Skeletal muscle satellite cell (primary cell): ENCODE data around the gene TMEM218.

ENCODE experiments used
- H3K27me3 ChIP-seq: 2 replicates; pipeline ENCODE4 v1.7.0; 2013; ENCODE audit warnings: low read length; ENCODE audit not compliant: control insufficient read depth, insufficient read depth
- H3K36me3 ChIP-seq: 2 replicates; pipeline ENCODE4 v1.7.0; 2013; ENCODE audit warnings: mild to moderate bottlenecking, control low read depth, low read length; ENCODE audit not compliant: insufficient read depth
- H3K4me1 ChIP-seq: 2 replicates; pipeline ENCODE4 v1.7.0; 2013; ENCODE audit warnings: low read length; ENCODE audit not compliant: control insufficient read depth, insufficient read depth
- H3K4me2 ChIP-seq: 2 replicates; pipeline ENCODE4 v1.7.0; 2013; ENCODE audit warnings: mild to moderate bottlenecking, low read length
- H3K4me3 ChIP-seq: 2 replicates; pipeline ENCODE4 v1.7.0; 2013; ENCODE audit warnings: low read length
- H3K9ac ChIP-seq: 2 replicates; pipeline ENCODE4 v1.7.0; 2013; ENCODE audit warnings: mild to moderate bottlenecking, low read depth, low read length, moderate library complexity
- H3K9me3 ChIP-seq: replicated peaks from 2 replicates; pipeline ENCODE4 v1.7.0; 2013; ENCODE audit warnings: mild to moderate bottlenecking, control low read depth, low read length

Gene TMEM218

DNA sequence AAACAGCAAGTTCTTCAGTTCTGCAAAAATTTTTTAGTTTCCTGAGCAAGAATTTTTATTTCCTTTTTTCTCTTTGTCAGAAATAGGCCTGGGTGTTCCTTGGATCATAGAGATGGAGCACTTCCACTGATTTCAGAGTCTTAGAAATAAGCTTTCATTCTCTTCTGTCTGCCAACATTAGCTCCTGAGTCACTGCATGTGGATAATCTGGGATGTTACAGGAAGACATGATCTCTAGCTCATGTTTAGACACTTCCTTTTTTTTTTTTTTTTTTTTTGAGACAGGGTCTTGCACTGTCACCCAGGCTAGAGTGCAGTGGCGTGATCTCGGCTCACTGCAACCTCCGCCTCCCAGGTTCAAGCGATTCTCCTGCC lies 13.2 kb upstream of the TMEM218 start:
- no peaks in the 10 kb centered on the region for H3K36me3 ChIP-seq
- H3K9me3 ChIP-seq: no peaks in the 10 kb centered on the region
- peak overlapping the region; percentile 74 for H3K4me2 ChIP-seq
- no peaks in the 10 kb centered on the region for H3K27me3 ChIP-seq
- no peak overlapping the region for H3K9ac ChIP-seq
- peak overlapping the region; percentile 7 for H3K4me3 ChIP-seq
- peaks cover 21% of the 10 kb centered on the region for H3K4me1 ChIP-seq

DNA sequence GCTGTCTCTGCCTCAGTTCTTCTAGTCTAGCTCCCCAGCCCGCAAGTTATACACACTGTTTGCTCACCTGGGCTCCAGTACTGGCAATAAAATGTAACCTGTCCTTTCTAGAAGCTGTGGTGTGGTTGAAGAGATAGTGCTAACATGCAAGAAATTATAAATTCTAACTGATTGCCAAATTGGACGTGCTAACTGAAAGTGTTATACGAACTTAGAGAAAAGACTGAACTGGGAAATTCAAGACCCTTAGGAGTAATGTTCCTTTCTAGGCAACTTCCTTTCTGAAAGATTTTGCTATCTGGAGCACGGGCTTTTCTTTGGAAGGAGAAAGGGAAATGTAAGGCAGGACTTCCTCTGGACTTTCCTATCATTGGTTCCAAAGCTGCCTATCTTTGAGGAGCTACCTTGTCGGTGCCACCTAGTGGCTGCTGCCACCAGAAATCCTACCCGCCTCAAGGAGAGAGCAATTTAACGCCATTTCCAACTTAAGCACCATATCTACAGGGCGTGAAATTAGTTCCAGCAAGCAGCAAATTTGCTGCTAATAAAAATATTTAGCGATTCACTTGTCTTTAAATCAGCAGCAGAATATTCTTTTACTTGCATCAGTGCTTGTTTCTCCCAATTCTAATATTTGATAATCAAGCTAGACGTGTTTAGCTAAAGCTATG lies 12.7 kb upstream of the TMEM218 start:
- Histone ChIP-seq H3K36me3 (no peaks in the 10 kb centered on the region), H3K9ac (peak overlapping the region; percentile 37), H3K27me3 (no peaks in the 10 kb centered on the region), H3K4me3 (peak overlapping the region; percentile 59), H3K4me2 (peak overlapping the region; percentile 74), H3K9me3 (no peaks in the 10 kb centered on the region), H3K4me1 (peaks cover 17% of the 10 kb centered on the region)

- Histone ChIP-seq H3K27me3 (no peaks in the 10 kb centered on the region), H3K4me2 (peak overlapping the region; percentile 74), H3K4me3 (peak overlapping the region; percentile 59), H3K36me3 (no peaks in the 10 kb centered on the region), H3K4me1 (peaks cover 12% of the 10 kb centered on the region), H3K9ac (peak overlapping the region; percentile 37), H3K9me3 (no peaks in the 10 kb centered on the region)
These were observed 11.9 kb upstream of the TMEM218 start for GRCh38 chr11:125123194-125123946.

DNA sequence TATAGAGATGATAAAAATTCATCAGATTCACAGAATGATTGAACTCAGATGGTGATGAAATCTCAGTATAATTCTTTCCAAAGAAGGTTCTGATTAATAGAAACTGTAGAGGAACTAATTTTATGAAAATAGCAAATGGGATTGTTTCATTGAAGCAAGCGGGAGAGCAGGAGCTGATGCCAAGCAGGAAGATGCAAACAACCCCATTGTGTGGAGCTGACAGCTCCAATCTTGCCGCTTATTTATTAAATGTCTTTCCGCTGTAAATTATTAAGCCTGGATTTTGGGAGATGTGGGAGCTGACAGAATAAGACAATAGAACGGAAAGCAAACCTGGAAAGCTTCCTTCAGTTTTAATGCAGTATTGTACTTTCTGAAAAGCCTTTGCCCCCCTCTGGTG lies 6.0 kb upstream of the TMEM218 start:
- H3K9ac ChIP-seq: no peak overlapping the region
- H3K9me3 ChIP-seq: no peaks in the 10 kb centered on the region
- H3K4me2 ChIP-seq: no peak overlapping the region
- H3K4me1 ChIP-seq: no peaks in the 10 kb centered on the region
- no peaks in the 10 kb centered on the region for H3K27me3 ChIP-seq
- no peak overlapping the region for H3K4me3 ChIP-seq
- H3K36me3 ChIP-seq: no peaks in the 10 kb centered on the region

GRCh38 chr11:125114518-125114917 lies 3.1 kb upstream of the TMEM218 start:
- no peak overlapping the region for H3K9ac ChIP-seq
- no peaks in the 10 kb centered on the region for H3K27me3 ChIP-seq
- no peaks in the 10 kb centered on the region for H3K9me3 ChIP-seq

GRCh38 chr11:125112208-125112604 lies 780 bp upstream of the TMEM218 start:
- no peaks in the 10 kb centered on the region for H3K36me3 ChIP-seq
- peak overlapping the region; percentile 84 for H3K4me2 ChIP-seq
- no peaks in the 10 kb centered on the region for H3K9me3 ChIP-seq
- H3K27me3 ChIP-seq: no peaks in the 10 kb centered on the region
- H3K4me1 ChIP-seq: peaks cover 12% of the 10 kb centered on the region
- peak overlapping the region; percentile 48 for H3K9ac ChIP-seq
- peak overlapping the region; percentile 69 for H3K4me3 ChIP-seq

More at GRCh38 chr11:125114518-125114917, 3.1 kb upstream of the TMEM218 start:
- Histone ChIP-seq H3K4me2 (no peak overlapping the region), H3K4me1 (peaks cover 12% of the 10 kb centered on the region), H3K36me3 (no peaks in the 10 kb centered on the region), H3K4me3 (no peak overlapping the region)

- H3K4me3 ChIP-seq: peak overlapping the region; percentile 84
- H3K4me1 ChIP-seq: peaks cover 12% of the 10 kb centered on the region
- no peaks in the 10 kb centered on the region for H3K36me3 ChIP-seq
- peak overlapping the region; percentile 86 for H3K4me2 ChIP-seq
- H3K27me3 ChIP-seq: no peaks in the 10 kb centered on the region
- no peaks in the 10 kb centered on the region for H3K9me3 ChIP-seq
- H3K9ac ChIP-seq: peak overlapping the region; percentile 85
These were observed 454 bp downstream of the TMEM218 start for GRCh38 chr11:125111001-125111342.

- Histone ChIP-seq H3K9me3 (no peaks in the 10 kb centered on the region), H3K27me3 (no peaks in the 10 kb centered on the region), H3K4me3 (peak overlapping the region; percentile 84), H3K4me2 (peak overlapping the region; percentile 86), H3K4me1 (peaks cover 12% of the 10 kb centered on the region), H3K36me3 (no peaks in the 10 kb centered on the region), H3K9ac (peak overlapping the region; percentile 85)
These were observed 920 bp downstream of the TMEM218 start for GRCh38 chr11:125110506-125110905.

DNA sequence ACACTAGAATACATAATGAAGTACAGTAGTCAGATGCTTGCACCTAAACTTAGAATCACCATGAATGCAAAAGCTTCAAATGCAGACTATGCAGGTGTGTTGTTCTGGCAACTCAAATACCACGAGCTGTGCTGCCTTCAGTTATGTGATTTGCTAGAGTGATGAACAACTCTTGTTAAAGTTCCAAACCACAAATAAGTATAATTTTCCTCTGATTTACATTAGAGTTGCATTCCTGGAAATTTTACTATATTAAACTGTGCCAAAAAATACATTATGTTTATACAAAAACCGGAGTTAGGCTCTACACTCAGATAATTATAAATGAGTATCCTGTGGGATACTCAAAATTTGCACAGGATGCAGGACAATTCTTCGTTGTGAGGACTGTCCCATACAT lies 3.0 kb downstream of the TMEM218 start:
- Histone ChIP-seq H3K4me1 (peaks cover 12% of the 10 kb centered on the region), H3K36me3 (no peaks in the 10 kb centered on the region), H3K4me3 (no peak overlapping the region), H3K27me3 (no peaks in the 10 kb centered on the region), H3K9ac (no peak overlapping the region), H3K9me3 (no peaks in the 10 kb centered on the region), H3K4me2 (no peak overlapping the region)

DNA sequence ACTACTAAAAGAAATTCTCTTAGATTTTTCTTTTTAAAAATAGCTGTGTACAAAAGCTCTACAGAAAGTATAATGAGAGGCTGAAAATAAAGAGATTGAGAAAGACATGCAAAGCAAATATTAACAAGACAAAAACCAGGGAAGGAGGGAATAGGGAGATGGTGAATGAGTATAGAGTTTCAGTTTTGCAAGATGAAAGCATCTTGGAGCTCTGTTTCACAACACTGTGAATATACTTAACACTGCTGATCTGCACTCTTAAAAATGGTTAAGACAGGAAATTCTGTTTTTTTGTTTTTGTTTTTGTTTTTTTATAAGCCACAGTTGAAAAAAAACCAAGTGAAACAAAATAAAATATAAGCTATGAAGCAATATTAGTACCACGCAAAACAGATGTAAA lies 5.5 kb downstream of the TMEM218 start:
- Histone ChIP-seq H3K4me2 (no peak overlapping the region), H3K27me3 (no peaks in the 10 kb centered on the region), H3K4me1 (peaks cover 7% of the 10 kb centered on the region), H3K4me3 (no peak overlapping the region), H3K9me3 (no peaks in the 10 kb centered on the region), H3K36me3 (no peaks in the 10 kb centered on the region), H3K9ac (no peak overlapping the region)

DNA sequence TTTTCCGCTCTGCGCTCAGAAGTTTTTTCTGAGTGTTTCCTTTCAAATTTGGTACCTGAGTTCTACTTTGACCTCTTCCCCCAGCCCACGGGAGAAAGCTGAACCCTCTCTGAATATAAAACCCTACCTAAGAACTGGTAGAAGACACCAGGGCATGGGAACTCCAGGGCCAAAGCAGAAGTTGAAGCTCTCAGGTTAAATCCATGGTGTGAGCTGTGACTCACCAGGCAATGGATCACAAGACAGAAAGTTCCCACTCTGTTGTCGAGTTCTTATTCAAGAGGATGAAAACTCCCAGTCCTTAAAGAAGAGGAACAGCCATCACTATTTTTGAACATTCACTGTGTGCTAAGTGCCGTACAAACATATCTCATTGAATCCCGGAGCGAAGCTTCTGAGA lies 8.9 kb downstream of the TMEM218 start:
- H3K4me1 ChIP-seq: no peaks in the 10 kb centered on the region
- no peaks in the 10 kb centered on the region for H3K27me3 ChIP-seq
- H3K4me2 ChIP-seq: no peak overlapping the region
- H3K4me3 ChIP-seq: no peak overlapping the region
- no peaks in the 10 kb centered on the region for H3K9me3 ChIP-seq
- H3K36me3 ChIP-seq: peaks cover 20% of the 10 kb centered on the region
- no peak overlapping the region for H3K9ac ChIP-seq

DNA sequence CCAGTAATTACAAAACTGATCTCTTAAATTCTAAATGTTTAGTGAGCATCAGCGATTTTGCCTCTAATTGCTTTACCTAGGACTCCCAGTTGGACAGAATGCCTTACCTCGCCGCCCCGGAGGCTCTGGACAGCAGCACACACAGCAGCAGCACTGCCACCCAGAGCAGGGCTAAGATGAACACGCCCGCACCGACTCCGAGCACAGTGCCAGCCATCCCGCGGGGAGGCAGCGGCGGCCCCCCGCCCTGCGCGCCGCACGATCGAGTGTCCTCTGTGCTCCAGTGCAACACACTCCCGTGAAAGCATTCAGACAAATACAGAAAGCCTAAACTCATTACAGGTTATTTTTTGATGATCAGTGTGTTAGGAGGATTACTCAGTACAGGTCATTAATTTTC lies 9.4 kb downstream of the TMEM218 start:
- H3K4me1 ChIP-seq: no peaks in the 10 kb centered on the region
- H3K4me3 ChIP-seq: no peak overlapping the region
- H3K4me2 ChIP-seq: no peak overlapping the region
- H3K9ac ChIP-seq: no peak overlapping the region
- peaks cover 24% of the 10 kb centered on the region for H3K36me3 ChIP-seq
- H3K27me3 ChIP-seq: no peaks in the 10 kb centered on the region
- H3K9me3 ChIP-seq: no peaks in the 10 kb centered on the region
